Duodenal mucosa (tissue), 2 donors: ENCODE measurements around the gene TSEN2.

Experiments
- H3K27ac ChIP-seq: one replicate; pipeline ENCODE4 v1.7.0; 2013; ENCODE audit warnings: low read depth, low read length
- H3K27me3 ChIP-seq, 2 donors: one replicate each; pipeline ENCODE4 v1.7.0; 2013; ENCODE audit warnings: low read length in 2 of 2, control low read depth in 1 of 2; ENCODE audit not compliant: insufficient read depth in 2 of 2, control insufficient read depth in 1 of 2
- H3K36me3 ChIP-seq, 2 donors: one replicate each; pipeline ENCODE4 v1.7.0; 2013; ENCODE audit warnings: low read length in 2 of 2, control low read depth in 1 of 2; ENCODE audit not compliant: insufficient read depth in 2 of 2, control insufficient read depth in 1 of 2
- H3K4me1 ChIP-seq, 2 donors: one replicate each; pipeline ENCODE4 v1.7.0; 2013; ENCODE audit warnings: low read length in 2 of 2, control low read depth in 1 of 2; ENCODE audit not compliant: insufficient read depth in 2 of 2, control insufficient read depth in 1 of 2
- H3K4me3 ChIP-seq, 2 donors: one replicate each; pipeline ENCODE4 v1.7.0; 2013; ENCODE audit warnings: low read length in 2 of 2, low read depth in 1 of 2
- H3K9ac ChIP-seq, 2 donors: one replicate each; pipeline ENCODE4 v1.7.0; 2013; ENCODE audit warnings: low read length in 2 of 2, low read depth in 1 of 2
- H3K9me3 ChIP-seq, 2 donors: one replicate each; pipeline ENCODE4 v1.7.0; 2013; ENCODE audit warnings: low read length in 2 of 2, control low read depth in 1 of 2; ENCODE audit not compliant: control insufficient read depth in 1 of 2

Gene TSEN2

GRCh38 chr3:12574661-12575060, 90.4 kb downstream of the TSEN2 start:
- no peak overlapping the region for H3K9ac ChIP-seq
- peaks cover 56 to 90% of the 10 kb centered on the region in 2 donors for H3K36me3 ChIP-seq
- no peaks in the 10 kb centered on the region for H3K9me3 ChIP-seq
- H3K27ac ChIP-seq = no peak overlapping the region
- H3K4me1 ChIP-seq = no peaks in the 10 kb centered on the region
- no peaks in the 10 kb centered on the region for H3K27me3 ChIP-seq
- no peak overlapping the region for H3K4me3 ChIP-seq

GRCh38 chr3:12577379-12577778, 93.1 kb downstream of the TSEN2 start:
- no peaks in the 10 kb centered on the region for H3K27me3 ChIP-seq

DNA sequence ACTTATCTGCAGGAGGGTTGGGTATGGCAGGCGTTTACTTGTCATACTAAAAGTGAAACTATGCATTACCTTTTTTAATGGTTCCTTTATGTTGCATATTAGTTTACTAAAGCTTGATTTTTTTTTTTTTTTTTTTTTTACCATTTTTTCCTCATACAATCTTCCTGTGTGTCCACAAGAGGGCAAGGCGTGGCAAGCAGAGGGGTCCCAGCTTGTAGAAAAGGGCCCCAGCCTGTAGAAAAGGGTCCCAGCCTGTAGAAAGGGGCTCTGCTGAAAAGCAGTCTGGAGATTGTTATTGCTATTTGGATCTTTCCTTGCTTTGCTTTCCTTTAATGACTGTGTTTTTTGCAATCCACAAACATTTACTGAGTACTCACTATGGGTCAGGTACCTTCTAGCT, 94.5 kb downstream of the TSEN2 start:
- H3K36me3 ChIP-seq = peaks cover 44 to 86% of the 10 kb centered on the region in 2 donors
- H3K9ac ChIP-seq = no peak overlapping the region

More at GRCh38 chr3:12577379-12577778, 93.1 kb downstream of the TSEN2 start:
- Histone ChIP-seq H3K27ac (no peak overlapping the region), H3K4me1 (no peaks in the 10 kb centered on the region), H3K4me3 (no peak overlapping the region), H3K9me3 (no peaks in the 10 kb centered on the region), H3K36me3 (peaks cover 44 to 87% of the 10 kb centered on the region in 2 donors), H3K9ac (no peak overlapping the region)

DNA sequence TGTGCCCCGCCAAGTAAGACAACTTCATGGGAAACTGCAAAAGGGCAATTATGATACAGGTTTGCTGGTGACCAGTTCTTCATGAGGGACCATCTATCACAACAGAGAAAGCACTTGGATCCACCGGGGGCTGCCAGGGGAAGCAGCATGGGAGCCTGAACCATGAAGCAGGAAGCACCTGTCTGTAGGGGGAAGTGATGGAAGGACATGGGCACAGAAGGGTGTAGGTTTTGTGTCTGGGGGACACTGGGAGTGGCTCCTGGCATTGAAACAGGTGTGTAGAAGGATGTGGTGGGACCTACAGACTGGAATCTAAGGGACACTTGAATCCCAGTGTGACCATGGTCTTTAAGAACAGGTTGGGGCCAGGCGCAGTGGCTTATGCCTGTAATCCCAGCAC, 95.2 kb downstream of the TSEN2 start:
- no peak overlapping the region for H3K27ac ChIP-seq
- no peak overlapping the region for H3K4me3 ChIP-seq
- H3K36me3 ChIP-seq = peaks cover 44 to 86% of the 10 kb centered on the region in 2 donors
- H3K4me1 ChIP-seq = no peaks in the 10 kb centered on the region
- no peaks in the 10 kb centered on the region for H3K9me3 ChIP-seq
- no peak overlapping the region for H3K9ac ChIP-seq
- no peaks in the 10 kb centered on the region for H3K27me3 ChIP-seq

More for the DNA sequence above, 94.5 kb downstream of the TSEN2 start:
- Histone ChIP-seq H3K9me3 (no peaks in the 10 kb centered on the region), H3K4me1 (no peaks in the 10 kb centered on the region), H3K27ac (no peak overlapping the region), H3K4me3 (no peak overlapping the region), H3K27me3 (no peaks in the 10 kb centered on the region)

GRCh38 chr3:12579905-12580304, 95.6 kb downstream of the TSEN2 start:
- H3K9ac ChIP-seq = no peak overlapping the region
- no peaks in the 10 kb centered on the region for H3K9me3 ChIP-seq
- no peak overlapping the region for H3K4me3 ChIP-seq
- H3K27ac ChIP-seq = no peak overlapping the region
- no peaks in the 10 kb centered on the region for H3K4me1 ChIP-seq
- peaks cover 43 to 86% of the 10 kb centered on the region in 2 donors for H3K36me3 ChIP-seq
- H3K27me3 ChIP-seq = no peaks in the 10 kb centered on the region

DNA sequence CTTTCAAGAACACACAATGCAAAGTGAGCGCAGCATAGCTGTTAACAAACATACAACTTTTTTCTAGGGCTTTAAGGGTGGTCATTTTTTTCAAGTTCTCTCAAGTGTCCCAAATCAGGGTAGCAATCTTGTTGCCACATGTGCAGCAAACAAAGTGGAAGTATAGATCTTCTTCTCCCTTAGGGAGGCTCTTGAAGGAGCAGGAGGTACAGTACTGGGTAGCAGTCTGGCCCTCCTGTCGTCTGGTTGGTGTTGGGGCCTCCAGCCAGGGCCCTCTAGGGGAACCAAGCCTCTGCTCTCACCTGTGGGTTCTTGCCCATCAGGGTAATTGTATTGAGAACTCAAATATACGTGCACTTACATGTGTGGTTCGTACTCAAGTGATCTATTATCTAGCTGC, 98.5 kb downstream of the TSEN2 start:
- H3K36me3 ChIP-seq = peaks cover 42 to 84% of the 10 kb centered on the region in 2 donors
- H3K4me1 ChIP-seq = no peaks in the 10 kb centered on the region
- no peak overlapping the region for H3K9ac ChIP-seq
- H3K27me3 ChIP-seq = no peaks in the 10 kb centered on the region
- H3K4me3 ChIP-seq = no peak overlapping the region
- H3K27ac ChIP-seq = no peak overlapping the region
- no peaks in the 10 kb centered on the region for H3K9me3 ChIP-seq
